Testis (tissue), 2 donors: ENCODE measurements around the gene TIMM23.

ENCODE experiments used
- POLR2A ChIP-seq: fragments of 450-650 bp; IDR thresholded peaks from one replicate; pipeline ENCODE4 v1.6.1; 2017; ENCODE audit warnings: antibody characterized with exemption, mild to moderate bottlenecking, moderate library complexity
- TF ChIP-seq, protein P1 (sequence below), 3 experiments: fragments of 450-650 bp in 2 of 3; fragments of 200-600 bp in 1 of 3; sonication (generic) in 1 of 3; IDR thresholded peaks; one replicate each; pipeline ENCODE4 v1.5.1; 2016 to 2019; ENCODE audit warnings: antibody characterized with exemption in 3 of 3, mild to moderate bottlenecking in 2 of 3, moderate library complexity in 1 of 3

DNA sequence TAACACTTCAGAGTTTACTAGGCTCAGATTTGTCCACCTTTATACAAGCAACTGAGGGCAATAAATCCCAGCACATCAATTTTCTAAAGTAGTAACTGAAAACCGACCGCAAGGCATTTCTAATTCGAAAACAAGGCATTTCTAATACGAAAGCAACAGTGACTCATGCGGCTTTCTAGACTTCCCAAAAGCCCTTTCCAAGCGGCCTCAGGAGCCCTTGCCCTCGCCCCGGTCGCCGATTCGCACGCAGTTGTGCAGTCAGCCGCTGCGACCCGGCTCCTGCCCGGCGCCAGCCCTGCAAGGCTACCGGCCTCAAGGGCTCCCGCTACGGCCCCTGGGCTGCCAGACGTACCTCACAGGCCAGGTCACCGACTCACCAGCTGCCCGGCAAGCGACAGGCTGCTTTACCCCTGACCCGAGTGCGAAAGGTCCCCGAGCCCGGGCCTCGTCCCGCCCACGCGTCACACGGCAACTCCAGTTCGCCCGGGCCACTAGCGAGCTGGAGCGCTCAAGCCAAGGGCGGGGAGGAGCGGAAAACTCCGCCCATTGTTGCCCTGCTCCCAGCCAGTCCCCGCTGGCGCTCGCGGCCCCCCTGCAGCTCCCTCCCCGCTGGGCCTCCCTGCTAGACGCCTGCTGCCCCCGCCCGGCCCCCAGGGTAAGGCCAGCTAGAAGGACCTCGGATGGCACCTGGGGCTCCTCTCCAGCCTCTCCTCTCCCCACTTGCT is 50.9 kb downstream of the TIMM23 start:
- TF ChIP-seq POLR2A: no peak
- TF ChIP-seq, protein P1, sequence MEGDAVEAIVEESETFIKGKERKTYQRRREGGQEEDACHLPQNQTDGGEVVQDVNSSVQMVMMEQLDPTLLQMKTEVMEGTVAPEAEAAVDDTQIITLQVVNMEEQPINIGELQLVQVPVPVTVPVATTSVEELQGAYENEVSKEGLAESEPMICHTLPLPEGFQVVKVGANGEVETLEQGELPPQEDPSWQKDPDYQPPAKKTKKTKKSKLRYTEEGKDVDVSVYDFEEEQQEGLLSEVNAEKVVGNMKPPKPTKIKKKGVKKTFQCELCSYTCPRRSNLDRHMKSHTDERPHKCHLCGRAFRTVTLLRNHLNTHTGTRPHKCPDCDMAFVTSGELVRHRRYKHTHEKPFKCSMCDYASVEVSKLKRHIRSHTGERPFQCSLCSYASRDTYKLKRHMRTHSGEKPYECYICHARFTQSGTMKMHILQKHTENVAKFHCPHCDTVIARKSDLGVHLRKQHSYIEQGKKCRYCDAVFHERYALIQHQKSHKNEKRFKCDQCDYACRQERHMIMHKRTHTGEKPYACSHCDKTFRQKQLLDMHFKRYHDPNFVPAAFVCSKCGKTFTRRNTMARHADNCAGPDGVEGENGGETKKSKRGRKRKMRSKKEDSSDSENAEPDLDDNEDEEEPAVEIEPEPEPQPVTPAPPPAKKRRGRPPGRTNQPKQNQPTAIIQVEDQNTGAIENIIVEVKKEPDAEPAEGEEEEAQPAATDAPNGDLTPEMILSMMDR (IDR thresholded peaks at IDR 0.05): no peak
